ENCODE data around the gene MAFG. TPM values are rescaled to one million over a fixed set of nuclear protein-coding genes. Genes with fewer than 3 reads are reported as not detected.

MAFG gene
- total and polyA plus RNA-seq, 9 of the 15 experiments (the other 6 are each of a cell fraction or from before 2014, with no cell fraction given) = 1.1 to 58.1 (median 24.9) TPM

DNA sequence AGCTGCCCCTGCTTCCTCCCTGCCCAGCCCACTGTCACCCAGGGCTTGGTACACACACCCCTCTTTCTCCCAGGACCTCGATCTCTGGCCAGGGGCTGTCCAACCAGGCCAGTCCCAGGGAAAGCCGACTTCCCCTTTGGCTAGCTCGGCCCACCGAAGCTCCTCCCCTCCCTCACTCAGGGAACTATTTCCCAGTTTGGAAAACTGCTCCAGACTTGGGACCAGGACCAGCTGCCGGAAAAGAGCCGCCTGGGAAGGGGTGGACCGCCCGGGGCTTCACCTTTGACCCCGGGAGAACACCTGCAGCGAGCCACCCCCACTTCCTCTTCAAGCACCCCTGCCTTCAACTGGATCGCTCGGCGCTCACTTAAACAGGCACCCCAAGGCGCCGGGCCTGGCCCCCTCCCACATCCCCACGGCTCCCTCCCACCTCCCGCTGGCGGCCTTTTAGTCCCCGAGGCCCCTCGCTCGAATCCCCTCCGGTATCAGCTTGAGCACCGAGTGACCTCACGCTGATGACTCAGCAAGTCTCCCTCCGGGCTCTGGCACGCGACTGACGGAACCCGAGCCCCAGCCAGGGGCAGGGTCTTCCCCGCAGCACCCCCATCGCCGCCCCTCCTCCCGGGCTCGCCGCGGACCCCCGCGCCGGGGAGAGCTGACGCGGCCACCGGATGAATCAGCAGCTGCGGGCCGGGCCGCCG lies 934 bp downstream of the MAFG start (continued):
- TF ChIP-seq RCOR1 (IDR thresholded peaks at IDR 0.05; ENCODE audit: borderline replicate concordance in 1 of 2, low read depth in 2 of 2, low read length in 2 of 2) (peak in 1 of 2 experiments; percentile 21; a peak in 1 of 4 replicates), ZNF561 (CRISPR knock-in tag; conservative IDR thresholded peaks at IDR 0.05) (no peak), COPS2 (conservative IDR thresholded peaks at IDR 0.05) (no peak), BRCA1 (IDR thresholded peaks at IDR 0.05) (no peak), BRCA1 (CRISPR knock-in tag; IDR thresholded peaks at IDR 0.05) (no peak), PCBP1 (IDR thresholded peaks at IDR 0.05; ENCODE audit: low read depth, low read length, poor library complexity, severe bottlenecking) (peak; percentile 51), NR2C2 (CRISPR knock-in tag; IDR thresholded peaks at IDR 0.05) (peak; percentile 73; the same call in 1 of the 2 replicates), NR2C2 (tag; IDR thresholded peaks at IDR 0.05) (peak; percentile 95), ZNF507 (tag; conservative IDR thresholded peaks at IDR 0.05) (no peak), ZNF263 (CRISPR knock-in tag; IDR thresholded peaks at IDR 0.05; ENCODE audit: borderline replicate concordance) (peak; percentile 32; the same call in 1 of the 2 replicates), BMI1 (IDR thresholded peaks at IDR 0.05; ENCODE audit: low read length) (no peak), E2F8 (IDR thresholded peaks at IDR 0.05; ENCODE audit: low read depth, partially characterized antibody) (no peak), BRD9 (IDR thresholded peaks at IDR 0.05; ENCODE audit: low read depth, partially characterized antibody) (peak; percentile 31), RBM34 (IDR thresholded peaks at IDR 0.05; ENCODE audit: borderline replicate concordance, insufficient read depth, low read length) (no peak), PHF21A (IDR thresholded peaks at IDR 0.05; ENCODE audit: borderline replicate concordance, low read depth) (no peak), HMGXB4 (CRISPR knock-in tag; IDR thresholded peaks at IDR 0.05) (no peak), MCM2 (IDR thresholded peaks at IDR 0.05; ENCODE audit: low read depth) (no peak), E2F5 (CRISPR knock-in tag; IDR thresholded peaks at IDR 0.05) (no peak), NELFE (IDR thresholded peaks at IDR 0.05; ENCODE audit: insufficient read depth, insufficient read length) (no peak)
- TF ChIP-seq, protein P1, sequence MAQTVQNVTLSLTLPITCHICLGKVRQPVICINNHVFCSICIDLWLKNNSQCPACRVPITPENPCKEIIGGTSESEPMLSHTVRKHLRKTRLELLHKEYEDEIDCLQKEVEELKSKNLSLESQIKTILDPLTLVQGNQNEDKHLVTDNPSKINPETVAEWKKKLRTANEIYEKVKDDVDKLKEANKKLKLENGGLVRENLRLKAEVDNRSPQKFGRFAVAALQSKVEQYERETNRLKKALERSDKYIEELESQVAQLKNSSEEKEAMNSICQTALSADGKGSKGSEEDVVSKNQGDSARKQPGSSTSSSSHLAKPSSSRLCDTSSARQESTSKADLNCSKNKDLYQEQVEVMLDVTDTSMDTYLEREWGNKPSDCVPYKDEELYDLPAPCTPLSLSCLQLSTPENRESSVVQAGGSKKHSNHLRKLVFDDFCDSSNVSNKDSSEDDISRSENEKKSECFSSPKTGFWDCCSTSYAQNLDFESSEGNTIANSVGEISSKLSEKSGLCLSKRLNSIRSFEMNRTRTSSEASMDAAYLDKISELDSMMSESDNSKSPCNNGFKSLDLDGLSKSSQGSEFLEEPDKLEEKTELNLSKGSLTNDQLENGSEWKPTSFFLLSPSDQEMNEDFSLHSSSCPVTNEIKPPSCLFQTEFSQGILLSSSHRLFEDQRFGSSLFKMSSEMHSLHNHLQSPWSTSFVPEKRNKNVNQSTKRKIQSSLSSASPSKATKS (CRISPR knock-in tag; IDR thresholded peaks at IDR 0.05) = no peak
